RWPE2 (cell line): Measurements from ENCODE around the gene REC8.

ENCODE experiments used
- ATAC-seq: fragments of 200-7000 bp; cut with Tn5 transposase; 3 replicates; pipeline ENCODE4 v1.9.1; 2021; ENCODE audit warnings: low read depth
- DNase-seq: peaks from one replicate; pipeline ENCODE4 v3.0.0-alpha.2; 2020; ENCODE audit warnings: low spot score
- H3K27ac ChIP-seq: fragments of 450-650 bp; 2 replicates; pipeline ENCODE4 v1.5.1; 2017; ENCODE audit warnings: mild to moderate bottlenecking; ENCODE audit not compliant: poor library complexity, severe bottlenecking
- H3K27me3 ChIP-seq: fragments of 250-450 bp; sonication (Bioruptor Pico); 2 replicates; pipeline ENCODE4 v1.5.1; 2021; ENCODE audit warnings: mild to moderate bottlenecking, moderate library complexity; ENCODE audit not compliant: insufficient read depth, poor library complexity, severe bottlenecking
- H3K36me3 ChIP-seq: fragments of 250-450 bp; sonication (Bioruptor Pico); 2 replicates; pipeline ENCODE4 v1.5.1; 2020; ENCODE audit warnings: low read depth, mild to moderate bottlenecking, moderate library complexity
- H3K4me1 ChIP-seq: fragments of 250-450 bp; sonication (Bioruptor Pico); 2 replicates; pipeline ENCODE4 v1.5.1; 2021; ENCODE audit warnings: mild to moderate bottlenecking, moderate library complexity; ENCODE audit not compliant: insufficient read depth, poor library complexity, severe bottlenecking
- H3K4me3 ChIP-seq: fragments of 250-450 bp; sonication (Bioruptor Pico); 2 replicates; pipeline ENCODE4 v1.5.1; 2021; ENCODE audit warnings: mild to moderate bottlenecking, moderate library complexity; ENCODE audit not compliant: severe bottlenecking
- H3K9me3 ChIP-seq: fragments of 250-450 bp; sonication (Bioruptor Pico); 2 replicates; pipeline ENCODE4 v1.5.1; 2021; ENCODE audit warnings: mild to moderate bottlenecking, moderate library complexity; ENCODE audit not compliant: severe bottlenecking
- CTCF ChIP-seq: fragments of 450-650 bp; IDR thresholded peaks from one replicate; pipeline ENCODE4 v1.5.1; 2017; ENCODE audit warnings: mild to moderate bottlenecking, moderate library complexity; ENCODE audit not compliant: poor library complexity, severe bottlenecking

Gene REC8

DNA sequence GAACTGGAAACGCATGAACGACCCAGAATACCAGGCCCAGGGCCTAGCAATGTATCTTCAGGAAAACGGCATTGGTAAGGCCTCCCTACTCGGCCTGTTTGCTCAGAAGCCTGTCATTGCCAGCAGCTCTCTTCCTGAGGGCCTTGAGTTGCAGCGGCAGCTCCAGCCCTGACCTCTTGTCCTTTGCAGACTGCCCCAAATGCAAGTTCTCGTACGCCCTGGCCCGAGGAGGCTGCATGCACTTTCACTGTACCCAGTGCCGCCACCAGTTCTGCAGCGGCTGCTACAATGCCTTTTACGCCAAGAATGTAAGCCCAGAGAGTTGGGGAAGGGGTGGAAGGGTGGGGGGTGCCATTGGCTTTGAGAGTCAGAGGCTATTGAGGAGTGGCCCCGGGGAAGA is 14.5 kb upstream of the REC8 start:
- peaks cover 72% of the 10 kb centered on the region for H3K36me3 ChIP-seq
- H3K4me3 ChIP-seq, result no peak overlapping the region

GRCh38 chr14:24159777-24160498 is 11.9 kb upstream of the REC8 start:
- no peak overlapping the region for H3K4me3 ChIP-seq
- no peak for TF ChIP-seq CTCF
- H3K27ac ChIP-seq, result peak overlapping the region; percentile 71
- peaks cover 74% of the 10 kb centered on the region for H3K36me3 ChIP-seq
- H3K9me3 ChIP-seq, result no peaks in the 10 kb centered on the region
- DNase-seq (no peak), ATAC-seq (no peak)
- no peaks in the 10 kb centered on the region for H3K27me3 ChIP-seq
- H3K4me1 ChIP-seq, result peaks cover 3% of the 10 kb centered on the region

More for the DNA sequence above, 14.5 kb upstream of the REC8 start:
- H3K27ac ChIP-seq, result no peak overlapping the region
- H3K4me1 ChIP-seq, result peaks cover 2% of the 10 kb centered on the region
- no peak for TF ChIP-seq CTCF
- no peaks in the 10 kb centered on the region for H3K27me3 ChIP-seq
- DNase-seq (no peak), ATAC-seq (no peak)
- H3K9me3 ChIP-seq, result no peaks in the 10 kb centered on the region

- Histone ChIP-seq H3K27me3 (no peaks in the 10 kb centered on the region), H3K4me3 (no peak overlapping the region), H3K27ac (peak overlapping the region; percentile 71), H3K36me3 (peaks cover 74% of the 10 kb centered on the region), H3K4me1 (peaks cover 3% of the 10 kb centered on the region), H3K9me3 (no peaks in the 10 kb centered on the region)
- no peak for ATAC-seq
- no peak for DNase-seq
- no peak for TF ChIP-seq CTCF
These were observed 11.4 kb upstream of the REC8 start for GRCh38 chr14:24160499-24160849.

- TF ChIP-seq CTCF, result peak; percentile 99
- peak within 1 kb of the TSS; percentile 51 for H3K4me3 ChIP-seq
- H3K4me1 ChIP-seq, result peaks cover 3% of the 10 kb centered on the region
- no peak for DNase-seq
- no peaks in the 10 kb centered on the region for H3K27me3 ChIP-seq
- H3K36me3 ChIP-seq, result peaks cover 74% of the 10 kb centered on the region
- H3K27ac ChIP-seq, result peak within 1 kb of the TSS; percentile 71
- ATAC-seq, result peak; percentile 85
- H3K9me3 ChIP-seq, result no peaks in the 10 kb centered on the region
These were observed 10.8 kb upstream of the REC8 start, which contains the start of gene IRF9 for GRCh38 chr14:24160850-24161804. Gene IRF9 (plus strand): TSS chr14:24161265. CDS start chr14:24162145, 880 bp downstream.
